Stimulated activated naive CD8-positive, alpha-beta T cell treated with anti-CD3 and anti-CD28 coated beads, Interleukin-15, amount 100 ng/mL, for 72 hours (primary cell): ENCODE data around the gene ZBTB18.

Experiments
- ATAC-seq: fragments of 150-1000 bp; cut with Tn5 transposase; 2 replicates; pipeline ENCODE4 v1.10.0; 2021; ENCODE audit warnings: mild to moderate bottlenecking, moderate library complexity
- DNase-seq, 2 donors: peaks; one replicate each; pipeline ENCODE4 v3.0.0; 2021 to 2022
- H3K27ac Mint-ChIP-seq, 2 donors: one replicate each; pipeline ENCODE4 v1.8.0; 2022; ENCODE audit warnings: mild to moderate bottlenecking in 2 of 2, mixed read lengths in 2 of 2, moderate library complexity in 2 of 2
- H3K27me3 Mint-ChIP-seq: one replicate; pipeline ENCODE4 v1.8.0; 2022; ENCODE audit warnings: mixed read lengths
- H3K4me1 Mint-ChIP-seq: one replicate; pipeline ENCODE4 v1.8.0; 2022; ENCODE audit warnings: mild to moderate bottlenecking, mixed read lengths
- H3K4me3 Mint-ChIP-seq, 2 donors: one replicate each; pipeline ENCODE4 v1.8.0; 2022; ENCODE audit warnings: mild to moderate bottlenecking in 2 of 2, mixed read lengths in 2 of 2, moderate library complexity in 1 of 2
- H3K9me3 Mint-ChIP-seq, 2 donors: one replicate each; pipeline ENCODE4 v1.8.0; 2022; ENCODE audit warnings: mixed read lengths in 2 of 2

The ZBTB18 gene

GRCh38 chr1:244087021-244087560 is 36.0 kb downstream of the ZBTB18 start:
- H3K4me1 Mint-ChIP-seq: no peaks in the 10 kb centered on the region
- no peak overlapping the region for H3K4me3 Mint-ChIP-seq
- ATAC-seq (no peak), DNase-seq (no peak)
- no peaks in the 10 kb centered on the region for H3K9me3 Mint-ChIP-seq
- H3K27ac Mint-ChIP-seq: no peak overlapping the region
- peaks cover 10% of the 10 kb centered on the region for H3K27me3 Mint-ChIP-seq

- H3K27me3 Mint-ChIP-seq: peaks cover 8% of the 10 kb centered on the region
- ATAC-seq (no peak), DNase-seq (no peak)
- peak overlapping the region in 1 of 2 donors; percentile 59 for H3K27ac Mint-ChIP-seq
- no peak overlapping the region for H3K4me3 Mint-ChIP-seq
- no peaks in the 10 kb centered on the region for H3K4me1 Mint-ChIP-seq
- no peaks in the 10 kb centered on the region for H3K9me3 Mint-ChIP-seq
These were observed 36.5 kb downstream of the ZBTB18 start for GRCh38 chr1:244087611-244088010.

- DNase-seq (no peak), ATAC-seq (no peak)
- no peak overlapping the region for H3K4me3 Mint-ChIP-seq
- H3K4me1 Mint-ChIP-seq: no peaks in the 10 kb centered on the region
- peaks cover 2% of the 10 kb centered on the region for H3K27me3 Mint-ChIP-seq
- peak overlapping the region in 1 of 2 donors; percentile 59 for H3K27ac Mint-ChIP-seq
- no peaks in the 10 kb centered on the region for H3K9me3 Mint-ChIP-seq
These were observed 37.1 kb downstream of the ZBTB18 start for GRCh38 chr1:244088161-244088560.

- no peaks in the 10 kb centered on the region for H3K4me1 Mint-ChIP-seq
- H3K9me3 Mint-ChIP-seq: no peaks in the 10 kb centered on the region
- H3K27me3 Mint-ChIP-seq: no peaks in the 10 kb centered on the region
- DNase-seq: no peak
- no peak overlapping the region for H3K4me3 Mint-ChIP-seq
- H3K27ac Mint-ChIP-seq: no peak overlapping the region
- ATAC-seq: no peak
These were observed 38.5 kb downstream of the ZBTB18 start for GRCh38 chr1:244089561-244089960.

- H3K27me3 Mint-ChIP-seq: no peaks in the 10 kb centered on the region
These were observed 39.6 kb downstream of the ZBTB18 start for GRCh38 chr1:244090645-244091044.

GRCh38 chr1:244092293-244092963 is 41.3 kb downstream of the ZBTB18 start:
- no peak overlapping the region for H3K4me3 Mint-ChIP-seq
- no peaks in the 10 kb centered on the region for H3K27me3 Mint-ChIP-seq
- H3K4me1 Mint-ChIP-seq: peaks cover 1% of the 10 kb centered on the region
- DNase-seq (no peak), ATAC-seq (no peak)
- H3K27ac Mint-ChIP-seq: peak overlapping the region in 1 of 2 donors; percentile 28
- H3K9me3 Mint-ChIP-seq: no peaks in the 10 kb centered on the region

More at GRCh38 chr1:244090645-244091044, 39.6 kb downstream of the ZBTB18 start:
- no peak overlapping the region for H3K27ac Mint-ChIP-seq
- ATAC-seq (no peak), DNase-seq (no peak)
- H3K4me1 Mint-ChIP-seq: no peaks in the 10 kb centered on the region
- H3K9me3 Mint-ChIP-seq: no peaks in the 10 kb centered on the region
- H3K4me3 Mint-ChIP-seq: no peak overlapping the region

- no peak overlapping the region for H3K4me3 Mint-ChIP-seq
- peaks cover 5% of the 10 kb centered on the region for H3K4me1 Mint-ChIP-seq
- no peak for ATAC-seq
- no peak for DNase-seq
- no peaks in the 10 kb centered on the region for H3K9me3 Mint-ChIP-seq
- peak overlapping the region; percentile 28 to 38 for H3K27ac Mint-ChIP-seq
- no peaks in the 10 kb centered on the region for H3K27me3 Mint-ChIP-seq
These were observed 42.0 kb downstream of the ZBTB18 start for GRCh38 chr1:244092964-244093638.

GRCh38 chr1:244094880-244095528 is 43.9 kb downstream of the ZBTB18 start:
- no peak overlapping the region for H3K27ac Mint-ChIP-seq
- no peak overlapping the region for H3K4me3 Mint-ChIP-seq
- H3K27me3 Mint-ChIP-seq: no peaks in the 10 kb centered on the region
- no peak for ATAC-seq
- H3K4me1 Mint-ChIP-seq: peaks cover 10% of the 10 kb centered on the region
- no peak for DNase-seq
- H3K9me3 Mint-ChIP-seq: no peaks in the 10 kb centered on the region

- DNase-seq (no peak), ATAC-seq (no peak)
- H3K27ac Mint-ChIP-seq: no peak overlapping the region
- peaks cover 12% of the 10 kb centered on the region for H3K4me1 Mint-ChIP-seq
- no peaks in the 10 kb centered on the region for H3K9me3 Mint-ChIP-seq
- peaks cover 2% of the 10 kb centered on the region for H3K27me3 Mint-ChIP-seq
- H3K4me3 Mint-ChIP-seq: no peak overlapping the region
These were observed 44.4 kb downstream of the ZBTB18 start for GRCh38 chr1:244095529-244095911.

- ATAC-seq: no peak
- Mint-ChIP-seq H3K4me3 (no peak overlapping the region), H3K27me3 (peaks cover 8% of the 10 kb centered on the region), H3K9me3 (no peaks in the 10 kb centered on the region), H3K27ac (no peak overlapping the region), H3K4me1 (peaks cover 18% of the 10 kb centered on the region)
- DNase-seq: no peak
These were observed 45.1 kb downstream of the ZBTB18 start for GRCh38 chr1:244096066-244096610.

GRCh38 chr1:244096691-244097090 is 45.6 kb downstream of the ZBTB18 start:
- DNase-seq: no peak
- no peak overlapping the region for H3K27ac Mint-ChIP-seq
- H3K27me3 Mint-ChIP-seq: peaks cover 9% of the 10 kb centered on the region
- H3K9me3 Mint-ChIP-seq: no peaks in the 10 kb centered on the region
- no peak for ATAC-seq
- H3K4me1 Mint-ChIP-seq: peaks cover 24% of the 10 kb centered on the region
- no peak overlapping the region for H3K4me3 Mint-ChIP-seq

- Mint-ChIP-seq H3K4me3 (no peak overlapping the region), H3K9me3 (no peaks in the 10 kb centered on the region), H3K4me1 (peaks cover 26% of the 10 kb centered on the region), H3K27ac (no peak overlapping the region), H3K27me3 (peaks cover 9% of the 10 kb centered on the region)
- no peak for ATAC-seq
- DNase-seq: no peak
These were observed 46.7 kb downstream of the ZBTB18 start for GRCh38 chr1:244097523-244098405.

GRCh38 chr1:244099258-244099930 is 48.3 kb downstream of the ZBTB18 start:
- no peak for DNase-seq
- ATAC-seq: no peak
- Mint-ChIP-seq H3K4me3 (no peak overlapping the region), H3K9me3 (no peaks in the 10 kb centered on the region), H3K27ac (no peak overlapping the region), H3K4me1 (peaks cover 26% of the 10 kb centered on the region), H3K27me3 (peaks cover 9% of the 10 kb centered on the region)

GRCh38 chr1:244100276-244100675 is 49.2 kb downstream of the ZBTB18 start:
- H3K27ac Mint-ChIP-seq: no peak overlapping the region
- peak overlapping the region in 1 of 2 donors; percentile 64 for H3K4me3 Mint-ChIP-seq
- peaks cover 26% of the 10 kb centered on the region for H3K4me1 Mint-ChIP-seq

More at GRCh38 chr1:244100276-244100675, 49.2 kb downstream of the ZBTB18 start:
- Mint-ChIP-seq H3K9me3 (no peaks in the 10 kb centered on the region), H3K27me3 (peaks cover 9% of the 10 kb centered on the region)
- DNase-seq (no peak), ATAC-seq (no peak)
